GM19240 (cell line): Measurements from ENCODE around the gene WDR7.

Experiments used
- DNase-seq: peaks from one replicate; pipeline ENCODE4 v3.0.0; 2011; ENCODE audit warnings: low spot score; ENCODE audit not compliant: insufficient read length

Gene WDR7

GRCh38 chr18:56934906-56935305 is 283.7 kb downstream of the WDR7 start:
- DNase-seq = no peak

- DNase-seq = no peak
Observed at GRCh38 chr18:56935434-56936040, 284.4 kb downstream of the WDR7 start.

- no peak for DNase-seq
Observed at GRCh38 chr18:56936457-56936856, 285.3 kb downstream of the WDR7 start.

DNA sequence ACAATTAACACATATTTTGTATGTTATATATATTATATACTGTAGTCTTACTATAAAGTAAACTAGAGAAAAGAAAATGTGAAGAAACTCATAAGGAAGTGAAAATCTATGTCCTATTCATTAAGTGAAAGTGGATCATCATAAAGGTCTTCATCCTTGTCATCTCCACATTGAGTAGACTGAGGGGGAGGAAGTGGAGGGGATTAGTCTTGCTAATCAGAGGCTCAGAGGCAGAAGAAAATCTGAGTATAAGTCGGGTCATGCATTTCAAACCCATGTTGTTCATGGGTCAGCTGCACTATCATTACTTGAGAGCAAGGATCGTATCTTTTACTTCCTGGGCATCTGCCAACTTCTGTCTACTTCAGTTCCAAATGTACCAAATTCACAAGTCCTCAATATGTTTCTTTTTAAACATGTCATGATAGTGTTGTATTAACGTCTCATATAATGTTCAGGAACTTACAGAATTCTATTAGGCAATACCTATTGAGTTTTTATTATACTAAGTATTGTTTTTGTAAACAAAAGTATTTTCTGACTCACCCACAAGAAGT is 286.8 kb downstream of the WDR7 start:
- DNase-seq = no peak

DNA sequence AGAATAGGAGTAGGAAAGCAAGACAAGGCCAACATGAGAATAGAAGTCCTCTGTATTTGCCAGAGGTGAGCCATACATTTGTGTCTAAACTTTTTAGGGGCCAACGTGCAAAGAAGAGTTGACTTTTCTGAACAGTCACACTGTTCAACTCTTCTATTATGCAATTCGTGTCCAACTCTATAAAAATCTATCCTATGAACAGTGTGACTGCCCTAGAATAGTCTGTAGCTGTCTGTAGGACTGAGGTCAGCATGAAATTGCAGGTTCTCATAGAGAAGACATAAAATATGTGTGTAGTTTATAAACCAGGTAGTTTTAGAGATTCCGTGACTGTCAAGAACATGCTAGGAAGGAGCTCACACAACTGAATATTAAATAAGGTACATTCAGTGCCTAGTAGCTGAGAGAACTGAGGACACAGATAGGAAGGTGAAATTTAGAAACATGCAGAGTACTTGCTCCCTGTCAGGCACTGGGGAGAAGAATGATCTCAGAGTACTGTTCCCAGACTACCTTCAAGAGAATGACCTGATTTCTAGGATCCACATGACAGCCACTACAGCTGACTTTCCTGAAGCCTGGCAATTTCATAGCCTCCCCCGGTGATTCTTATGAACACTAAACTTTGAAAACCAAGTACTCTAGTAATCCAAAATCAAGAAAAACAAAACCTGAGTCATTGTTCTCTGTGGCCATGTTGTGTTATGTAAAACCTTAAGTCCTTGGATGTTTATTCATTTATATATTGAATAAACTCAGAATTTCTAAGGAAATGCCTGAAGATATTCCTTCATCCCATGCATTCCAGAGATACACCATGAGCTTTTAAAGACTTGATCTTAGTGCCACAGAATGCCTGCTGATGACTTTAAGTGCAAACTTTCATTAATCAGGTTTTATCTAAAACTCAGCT is 294.3 kb downstream of the WDR7 start:
- DNase-seq = no peak

- DNase-seq = no peak
Observed at GRCh38 chr18:56947236-56947635, 296.1 kb downstream of the WDR7 start.

GRCh38 chr18:56952026-56952425 is 300.9 kb downstream of the WDR7 start:
- no peak for DNase-seq

DNA sequence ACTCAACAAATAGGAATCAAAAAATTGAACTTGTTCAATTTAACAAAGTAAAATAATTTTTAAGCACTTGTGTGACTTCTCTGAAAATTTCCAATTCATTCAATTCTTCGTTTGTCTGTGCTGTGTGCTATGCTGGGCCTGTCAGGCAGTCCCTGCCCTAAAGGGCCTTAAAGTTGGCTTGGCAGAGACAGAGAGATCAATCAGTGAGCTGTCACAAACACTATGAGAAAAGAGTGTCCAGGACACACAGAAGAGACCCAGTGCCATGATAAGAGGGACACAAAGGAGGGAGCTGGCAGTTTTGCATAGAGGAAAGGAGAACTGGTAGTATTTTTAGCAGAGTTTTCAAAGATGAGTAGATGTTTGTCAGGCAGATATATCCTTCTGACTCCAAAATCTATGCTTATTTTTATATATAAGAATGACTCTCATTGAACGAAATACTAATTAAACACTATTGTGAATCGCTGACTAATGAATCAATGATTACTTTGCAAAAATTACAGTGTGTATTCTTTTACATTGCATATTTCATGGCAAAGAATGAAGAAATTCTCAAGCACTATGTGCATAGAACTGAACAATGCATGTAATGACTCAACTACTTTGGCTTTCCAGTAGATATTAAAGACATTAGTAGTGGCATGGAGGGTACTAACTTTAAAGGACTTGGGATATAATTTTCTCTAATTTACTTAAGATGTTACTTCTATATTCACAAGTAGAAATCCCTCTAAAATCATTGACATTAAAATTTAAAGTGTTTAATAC is 302.5 kb downstream of the WDR7 start:
- DNase-seq = no peak

DNA sequence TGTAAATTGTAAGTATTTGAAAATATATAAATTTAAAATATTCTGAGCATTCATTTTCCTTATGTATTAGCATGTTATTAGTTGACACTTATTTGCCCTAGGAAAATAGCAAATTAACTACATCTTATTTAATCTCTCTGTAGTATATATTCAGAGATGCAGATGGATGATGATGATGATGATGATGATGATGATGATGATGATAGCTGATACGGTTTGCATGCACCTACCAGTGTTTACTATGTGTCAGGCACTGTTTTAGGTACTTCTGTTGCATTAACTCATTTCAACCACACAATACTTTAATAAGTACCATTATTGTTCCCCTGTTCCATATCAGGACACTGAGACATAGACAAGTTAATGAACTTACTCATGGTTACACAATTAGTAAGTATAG is 304.3 kb downstream of the WDR7 start:
- no peak for DNase-seq

GRCh38 chr18:56959120-56959519 is 308.0 kb downstream of the WDR7 start:
- DNase-seq = no peak

- no peak for DNase-seq
Observed at GRCh38 chr18:56962322-56962721, 311.2 kb downstream of the WDR7 start.

DNA sequence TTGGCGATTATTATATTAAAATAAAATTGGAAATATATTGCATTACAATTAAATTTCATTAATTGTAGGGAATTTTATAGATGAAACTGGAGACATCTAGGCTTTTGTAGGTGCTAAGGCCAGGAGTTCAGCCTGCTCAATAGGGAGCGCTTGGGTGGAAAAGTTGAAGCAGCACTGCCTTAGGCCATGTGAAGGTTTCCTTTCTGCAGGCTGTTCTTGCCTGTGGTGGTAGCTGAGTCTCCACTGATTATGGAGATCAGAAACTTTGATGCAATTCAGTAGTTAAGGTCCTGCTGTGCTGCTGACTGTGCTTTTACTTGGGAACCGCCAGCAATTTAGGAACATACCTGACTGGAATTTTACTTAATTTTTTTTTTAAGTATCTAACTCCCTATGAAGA is 315.9 kb downstream of the WDR7 start:
- DNase-seq = no peak

- DNase-seq = no peak
Observed at GRCh38 chr18:56973487-56973886, 322.3 kb downstream of the WDR7 start.

GRCh38 chr18:56974141-56974540 is 323.0 kb downstream of the WDR7 start:
- DNase-seq = no peak

DNA sequence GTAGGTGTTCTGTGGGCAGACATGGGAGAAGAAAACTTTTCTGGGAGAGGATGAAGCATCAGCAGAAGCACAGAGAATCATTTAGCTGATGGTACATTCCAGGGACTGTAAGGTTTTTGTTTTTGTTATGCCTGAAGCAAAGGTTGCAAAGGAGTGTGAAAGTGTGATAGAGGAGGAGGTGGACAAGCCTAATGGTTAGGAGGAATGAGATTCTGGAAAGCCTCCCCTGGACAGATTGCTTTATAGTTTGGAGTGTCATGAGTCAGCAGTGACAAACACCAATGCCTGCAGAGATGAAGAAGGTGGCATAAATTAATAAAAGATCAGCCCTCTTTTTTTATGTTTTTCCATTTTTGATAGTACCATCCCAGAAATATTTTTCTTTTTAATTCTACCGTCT is 324.1 kb downstream of the WDR7 start:
- no peak for DNase-seq

GRCh38 chr18:56977309-56977708 is 326.1 kb downstream of the WDR7 start:
- no peak for DNase-seq

GRCh38 chr18:56977771-56978170 is 326.6 kb downstream of the WDR7 start:
- no peak for DNase-seq

DNA sequence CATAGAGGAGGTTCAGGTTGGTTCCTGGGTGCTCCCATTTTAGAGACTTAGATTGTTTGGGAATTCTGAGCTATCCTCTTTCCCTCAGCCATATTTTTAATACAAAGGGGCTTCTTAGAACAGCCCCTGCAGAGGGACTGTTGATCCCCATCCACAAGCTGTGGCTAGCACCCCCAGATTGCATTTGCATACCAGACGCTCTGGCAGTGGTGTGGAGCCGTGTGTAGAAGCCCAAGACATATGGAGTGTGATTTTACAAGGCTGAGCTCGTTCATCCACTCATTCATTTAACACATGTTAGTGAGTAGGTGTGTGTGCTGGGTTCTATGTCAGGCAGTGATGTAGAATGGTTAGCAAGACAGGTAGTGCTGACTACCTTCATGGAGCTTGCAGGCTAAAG is 329.0 kb downstream of the WDR7 start:
- DNase-seq = no peak

- DNase-seq = no peak
Observed at GRCh38 chr18:56982766-56983165, 331.6 kb downstream of the WDR7 start.

- DNase-seq = no peak
Observed at GRCh38 chr18:56983275-56983992, 332.3 kb downstream of the WDR7 start.

GRCh38 chr18:56984731-56985130 is 333.6 kb downstream of the WDR7 start:
- no peak for DNase-seq
